Vagina (tissue), 2 donors: Measurements from ENCODE around the gene LHPP. TPM values are rescaled to one million over a fixed set of nuclear protein-coding genes. Genes with fewer than 3 reads are reported as not detected.

ENCODE experiments used
- DNase-seq, 2 donors: peaks; one replicate each; pipeline ENCODE4 v3.0.0-alpha.2; 2017; ENCODE audit errors: extremely low spot score in 2 of 2
- H3K27ac ChIP-seq: fragments of 200-600 bp; sonication (generic); one replicate; pipeline ENCODE4 v1.5.1; 2019
- H3K27me3 ChIP-seq: fragments of 200-600 bp; sonication (generic); one replicate; pipeline ENCODE4 v1.5.1; 2019
- H3K36me3 ChIP-seq, 2 donors: fragments of 200-600 bp; sonication (generic); one replicate each; pipeline ENCODE4 v1.5.1; 2017 to 2019
- H3K4me1 ChIP-seq: fragments of 200-600 bp; sonication (generic); one replicate; pipeline ENCODE4 v1.5.1; 2019
- H3K4me3 ChIP-seq, 2 donors: fragments of 200-600 bp; sonication (generic); 1 replicate in 1 of 2; 2 replicates in 1 of 2; pipeline ENCODE4 v1.5.1; 2016 to 2019
- H3K9me3 ChIP-seq: fragments of 200-600 bp; sonication (generic); one replicate; pipeline ENCODE4 v1.5.1; 2019
- CTCF ChIP-seq, 3 experiments: fragments of 450-650 bp in 2 of 3; fragments of 200-600 bp in 1 of 3; sonication (generic) in 1 of 3; IDR thresholded peaks; one replicate each; pipeline ENCODE4 v1.5.1; 2017 to 2019; ENCODE audit warnings: antibody characterized with exemption in 3 of 3, mild to moderate bottlenecking in 2 of 3, moderate library complexity in 2 of 3
- POLR2A ChIP-seq, 2 donors: fragments of 450-650 bp; IDR thresholded peaks; one replicate each; pipeline ENCODE4 v1.6.1; 2017; ENCODE audit warnings: antibody characterized with exemption in 2 of 2, mild to moderate bottlenecking in 2 of 2, moderate library complexity in 2 of 2
- POLR2AphosphoS5 ChIP-seq, 2 donors: sonication (generic); formaldehyde crosslinking; IDR thresholded peaks; one replicate each; pipeline ENCODE4 v1.9.0; 2017; ENCODE audit warnings: antibody characterized with exemption in 2 of 2, mild to moderate bottlenecking in 2 of 2, low read depth in 1 of 2; ENCODE audit not compliant: insufficient read depth in 1 of 2
- intact Hi-C: fragments of 100-400 bp; cut with DNase I; formaldehyde crosslinking; loops from one replicate; pipeline ENCODE4 v1.15.1; 2023
- total RNA-seq: library from RNA; depleted of rRNA; stranded (reverse); fragments of >200 nt; gene quantifications from one replicate; pipeline ENCODE4 v1.2.3, GENCODE V29; 2016

The LHPP gene
- total RNA-seq, 1 donor from 2014 or later, result 20.1 TPM

GRCh38 chr10:124597846-124598165 lies 136.2 kb downstream of the LHPP start:
- peaks cover 9% of the 10 kb centered on the region for H3K4me1 ChIP-seq
- H3K4me3 ChIP-seq, result no peak overlapping the region
- H3K27me3 ChIP-seq, result no peaks in the 10 kb centered on the region
- no peaks in the 10 kb centered on the region for H3K36me3 ChIP-seq
- no peak for TF ChIP-seq POLR2A (IDR thresholded peaks at IDR 0.05)
- TF ChIP-seq POLR2AphosphoS5 (IDR thresholded peaks at IDR 0.05; ENCODE audit: insufficient read depth in 1 of 2, low read depth in 1 of 2), result no peak
- no peak for TF ChIP-seq CTCF (IDR thresholded peaks at IDR 0.05)
- DNase-seq, result no peak
- no peak overlapping the region for H3K27ac ChIP-seq
- H3K9me3 ChIP-seq, result no peaks in the 10 kb centered on the region
- intact Hi-C loops, result no loop called here

DNA sequence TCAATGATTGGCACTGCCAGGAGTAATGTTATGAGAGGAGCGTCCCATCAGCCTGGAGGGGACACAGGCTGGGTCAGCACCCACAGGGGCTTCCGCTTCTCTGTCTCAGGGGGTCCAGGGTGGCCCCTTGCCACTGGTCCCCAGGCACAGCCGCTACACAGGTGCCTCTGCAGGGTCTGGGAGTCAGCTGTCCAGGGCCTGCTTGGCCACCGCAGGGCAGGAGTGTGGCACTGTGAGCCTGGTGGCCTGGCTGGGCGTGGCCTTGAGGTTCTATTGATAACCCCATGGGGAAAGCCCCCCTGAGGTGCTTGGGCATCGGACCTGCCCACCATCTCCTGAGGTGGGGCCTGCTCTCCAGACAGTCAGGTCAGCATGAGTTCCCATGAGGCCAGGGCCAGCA lies 136.6 kb downstream of the LHPP start:
- no peak overlapping the region for H3K27ac ChIP-seq
- TF ChIP-seq CTCF (IDR thresholded peaks at IDR 0.05), result no peak
- TF ChIP-seq POLR2A (IDR thresholded peaks at IDR 0.05), result no peak
- no peak for TF ChIP-seq POLR2AphosphoS5 (IDR thresholded peaks at IDR 0.05; ENCODE audit: insufficient read depth in 1 of 2, low read depth in 1 of 2)
- intact Hi-C loops, result no loop called here
- H3K4me1 ChIP-seq, result peaks cover 9% of the 10 kb centered on the region
- H3K9me3 ChIP-seq, result no peaks in the 10 kb centered on the region
- no peak overlapping the region for H3K4me3 ChIP-seq
- no peaks in the 10 kb centered on the region for H3K27me3 ChIP-seq
- H3K36me3 ChIP-seq, result no peaks in the 10 kb centered on the region
- no peak for DNase-seq

- Histone ChIP-seq H3K4me1 (peaks cover 9% of the 10 kb centered on the region), H3K36me3 (no peaks in the 10 kb centered on the region), H3K27ac (no peak overlapping the region), H3K9me3 (no peaks in the 10 kb centered on the region), H3K4me3 (no peak overlapping the region), H3K27me3 (no peaks in the 10 kb centered on the region)
- no peak for TF ChIP-seq CTCF (IDR thresholded peaks at IDR 0.05)
- no peak for TF ChIP-seq POLR2A (IDR thresholded peaks at IDR 0.05)
- no peak for TF ChIP-seq POLR2AphosphoS5 (IDR thresholded peaks at IDR 0.05; ENCODE audit: insufficient read depth in 1 of 2, low read depth in 1 of 2)
- DNase-seq, result no peak
- intact Hi-C loops, result no loop called here
Measured at GRCh38 chr10:124598773-124599587, 137.4 kb downstream of the LHPP start.

GRCh38 chr10:124599588-124600050 lies 138.0 kb downstream of the LHPP start:
- DNase-seq, result no peak
- Histone ChIP-seq H3K27me3 (no peaks in the 10 kb centered on the region), H3K4me1 (peaks cover 14% of the 10 kb centered on the region), H3K27ac (no peak overlapping the region), H3K9me3 (no peaks in the 10 kb centered on the region), H3K36me3 (no peaks in the 10 kb centered on the region), H3K4me3 (no peak overlapping the region)
- TF ChIP-seq POLR2AphosphoS5 (IDR thresholded peaks at IDR 0.05; ENCODE audit: insufficient read depth in 1 of 2, low read depth in 1 of 2) (no peak), POLR2A (IDR thresholded peaks at IDR 0.05) (no peak), CTCF (IDR thresholded peaks at IDR 0.05) (no peak)
- intact Hi-C loops, result no loop called here
